Chondrocyte (in vitro differentiated cells): ENCODE results near the gene ERC1. TPM values are rescaled to one million over a fixed set of nuclear protein-coding genes. Genes with fewer than 3 reads are reported as not detected.

ENCODE experiments used
- DNase-seq: peaks from one replicate; pipeline ENCODE4 v3.0.0; 2021; ENCODE audit warnings: mixed read lengths, low spot score
- H3K27ac Mint-ChIP-seq: one replicate; pipeline ENCODE4 v1.8.0; 2021; ENCODE audit warnings: mild to moderate bottlenecking, moderate library complexity, mixed read lengths; ENCODE audit not compliant: unreplicated experiment
- H3K27me3 Mint-ChIP-seq: 2 replicates; pipeline ENCODE4 v1.8.0; 2021; ENCODE audit warnings: low read depth, mixed read lengths
- H3K36me3 Mint-ChIP-seq: 2 replicates; pipeline ENCODE4 v1.8.0; 2021; ENCODE audit warnings: low read depth, mixed read lengths
- H3K4me1 Mint-ChIP-seq: 2 replicates; pipeline ENCODE4 v1.8.0; 2021; ENCODE audit warnings: low read depth, mild to moderate bottlenecking, mixed read lengths
- H3K4me3 Mint-ChIP-seq: one replicate; pipeline ENCODE4 v1.8.0; 2021; ENCODE audit warnings: mild to moderate bottlenecking, moderate library complexity, mixed read lengths; ENCODE audit not compliant: unreplicated experiment
- H3K9me3 Mint-ChIP-seq: 2 replicates; pipeline ENCODE4 v1.8.0; 2021; ENCODE audit warnings: low read depth, mixed read lengths
- total RNA-seq: library from RNA; stranded (reverse); gene quantifications from 3 replicates; pipeline ENCODE4 v1.2.1, GENCODE V29; 2021
- TF ChIP-seq, protein P1 (sequence below): fragments of 200-600 bp; sonication (generic); IDR thresholded peaks from 2 replicates; pipeline ENCODE4 v1.5.0; 2021; ENCODE audit warnings: antibody characterized with exemption, mild to moderate bottlenecking, moderate library complexity

Gene ERC1
- total RNA-seq, 1 donor from 2014 or later, result 79.3 TPM

DNA sequence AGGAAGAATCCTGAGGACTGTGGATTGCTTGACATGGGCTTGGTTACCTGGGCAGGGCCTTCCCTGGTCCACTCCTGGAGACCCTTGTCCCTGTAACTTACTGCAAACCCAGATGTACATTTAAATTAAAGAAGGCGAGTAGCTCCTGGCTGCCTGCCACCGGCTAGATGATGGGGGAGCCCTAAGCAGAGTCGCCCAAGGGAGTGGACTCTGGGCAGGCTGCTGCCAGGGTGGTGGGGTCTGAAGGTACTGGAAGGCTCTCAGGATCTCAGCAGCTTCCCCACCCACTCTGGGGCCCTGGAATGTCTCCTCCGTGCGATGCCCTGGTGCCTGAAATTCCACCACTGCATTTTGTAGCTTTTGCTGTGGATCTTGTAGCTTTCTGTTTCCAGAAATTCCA, 528.6 kb downstream of the ERC1 start:
- Mint-ChIP-seq H3K4me1 (peaks cover 50% of the 10 kb centered on the region), H3K27ac (peak overlapping the region; percentile 90), H3K9me3 (peaks cover 16% of the 10 kb centered on the region), H3K4me3 (peak overlapping the region; percentile 51), H3K36me3 (peaks cover 10% of the 10 kb centered on the region), H3K27me3 (no peaks in the 10 kb centered on the region)
- TF ChIP-seq, protein P1, sequence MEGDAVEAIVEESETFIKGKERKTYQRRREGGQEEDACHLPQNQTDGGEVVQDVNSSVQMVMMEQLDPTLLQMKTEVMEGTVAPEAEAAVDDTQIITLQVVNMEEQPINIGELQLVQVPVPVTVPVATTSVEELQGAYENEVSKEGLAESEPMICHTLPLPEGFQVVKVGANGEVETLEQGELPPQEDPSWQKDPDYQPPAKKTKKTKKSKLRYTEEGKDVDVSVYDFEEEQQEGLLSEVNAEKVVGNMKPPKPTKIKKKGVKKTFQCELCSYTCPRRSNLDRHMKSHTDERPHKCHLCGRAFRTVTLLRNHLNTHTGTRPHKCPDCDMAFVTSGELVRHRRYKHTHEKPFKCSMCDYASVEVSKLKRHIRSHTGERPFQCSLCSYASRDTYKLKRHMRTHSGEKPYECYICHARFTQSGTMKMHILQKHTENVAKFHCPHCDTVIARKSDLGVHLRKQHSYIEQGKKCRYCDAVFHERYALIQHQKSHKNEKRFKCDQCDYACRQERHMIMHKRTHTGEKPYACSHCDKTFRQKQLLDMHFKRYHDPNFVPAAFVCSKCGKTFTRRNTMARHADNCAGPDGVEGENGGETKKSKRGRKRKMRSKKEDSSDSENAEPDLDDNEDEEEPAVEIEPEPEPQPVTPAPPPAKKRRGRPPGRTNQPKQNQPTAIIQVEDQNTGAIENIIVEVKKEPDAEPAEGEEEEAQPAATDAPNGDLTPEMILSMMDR, result no peak
- no peak for DNase-seq

DNA sequence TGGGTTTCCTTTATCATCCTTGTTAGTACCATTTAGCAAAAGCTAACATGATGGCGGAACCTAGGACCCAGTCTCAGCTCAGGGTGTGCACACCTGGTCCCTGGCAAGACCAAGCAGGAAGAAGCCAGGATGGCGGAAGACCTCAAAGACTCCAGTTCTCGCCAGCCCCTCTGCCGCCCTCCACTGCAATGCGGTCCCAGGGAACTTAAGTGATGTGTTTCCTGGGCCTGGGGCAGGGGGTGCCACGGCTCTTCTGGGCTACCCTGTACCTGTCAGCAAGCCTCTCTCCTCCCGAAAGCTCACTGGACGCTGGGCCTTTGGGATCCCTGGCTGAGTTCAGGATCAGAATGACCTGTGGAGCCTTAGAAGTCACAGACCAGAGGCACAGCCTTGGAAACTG, 532.0 kb downstream of the ERC1 start:
- peaks cover 52% of the 10 kb centered on the region for H3K4me1 Mint-ChIP-seq
- H3K9me3 Mint-ChIP-seq, result no peaks in the 10 kb centered on the region
- TF ChIP-seq, protein P1, result no peak

DNA sequence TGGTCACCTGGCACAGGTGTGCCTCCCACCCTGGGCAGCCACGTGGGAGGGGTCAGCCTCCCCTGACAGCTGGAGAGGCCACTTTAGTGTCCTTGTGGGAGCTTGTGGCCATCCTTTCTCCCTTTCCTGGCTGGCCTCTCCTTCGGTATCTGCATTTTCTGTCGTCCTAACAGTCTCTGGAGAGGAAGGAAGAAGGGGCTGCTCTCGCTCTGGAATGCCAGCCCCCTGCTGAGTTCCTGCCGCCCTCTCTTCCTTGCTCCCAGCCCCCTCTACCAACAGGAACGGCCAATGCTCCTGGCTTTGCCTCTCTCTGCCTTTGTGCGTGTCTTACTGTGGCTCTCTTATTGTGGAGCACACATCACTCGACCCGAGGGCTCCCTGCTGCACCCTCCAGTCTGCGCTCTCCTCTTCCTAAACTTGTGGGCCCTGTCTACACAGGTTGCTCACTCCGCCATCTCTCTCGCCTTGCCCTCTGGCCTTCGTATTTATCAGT, 532.6 kb downstream of the ERC1 start:
- Mint-ChIP-seq H3K27me3 (no peaks in the 10 kb centered on the region), H3K4me3 (no peak overlapping the region), H3K4me1 (peaks cover 52% of the 10 kb centered on the region), H3K36me3 (no peaks in the 10 kb centered on the region), H3K27ac (peak overlapping the region; percentile 23), H3K9me3 (no peaks in the 10 kb centered on the region)
- TF ChIP-seq, protein P1, result no peak
- DNase-seq, result no peak

More for the DNA sequence above, 532.0 kb downstream of the ERC1 start:
- Mint-ChIP-seq H3K27me3 (no peaks in the 10 kb centered on the region), H3K4me3 (no peak overlapping the region), H3K27ac (no peak overlapping the region), H3K36me3 (no peaks in the 10 kb centered on the region)
- no peak for DNase-seq

DNA sequence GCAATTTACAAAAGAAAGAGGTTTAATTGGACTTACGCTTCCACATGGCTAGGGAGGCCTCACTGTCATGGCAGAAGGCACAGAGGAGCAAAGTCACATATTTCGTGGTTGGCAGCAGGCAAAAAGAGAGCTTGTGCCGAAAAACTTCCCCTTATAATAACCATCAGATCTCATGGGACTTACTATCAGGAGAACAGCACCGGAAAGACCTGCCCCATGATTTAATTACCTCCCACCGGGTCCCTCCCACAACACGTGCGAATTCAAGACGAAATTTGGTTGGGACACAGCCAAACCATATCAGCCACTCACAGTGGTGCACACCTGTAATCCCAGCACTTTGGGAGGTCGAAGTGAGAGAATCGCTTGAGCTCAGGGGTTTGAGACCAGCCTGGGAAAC, 534.8 kb downstream of the ERC1 start:
- no peak overlapping the region for H3K4me3 Mint-ChIP-seq
- no peaks in the 10 kb centered on the region for H3K36me3 Mint-ChIP-seq
- H3K27me3 Mint-ChIP-seq, result no peaks in the 10 kb centered on the region
- DNase-seq, result no peak
- H3K27ac Mint-ChIP-seq, result no peak overlapping the region
- TF ChIP-seq, protein P1, result no peak
- peaks cover 44% of the 10 kb centered on the region for H3K4me1 Mint-ChIP-seq
- no peaks in the 10 kb centered on the region for H3K9me3 Mint-ChIP-seq

DNA sequence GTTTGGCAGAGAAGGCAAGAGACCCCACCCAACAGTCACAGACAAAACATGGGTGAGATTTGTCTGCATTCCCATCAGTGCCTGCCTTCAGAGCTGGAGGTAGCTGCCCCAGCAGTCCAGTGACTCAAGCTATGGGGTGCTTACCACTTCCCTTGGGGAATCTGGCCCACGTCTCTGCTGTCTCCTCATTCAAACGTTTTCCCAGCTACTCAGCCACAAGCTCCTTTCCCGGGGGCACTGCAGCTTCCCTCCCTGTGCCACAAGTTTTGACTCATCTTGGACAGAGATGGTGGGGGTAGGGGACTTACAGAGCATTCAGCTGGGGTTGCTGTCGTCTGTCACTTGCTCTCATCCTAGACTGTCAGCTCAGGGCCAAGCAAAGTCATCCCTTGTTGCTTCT, 536.8 kb downstream of the ERC1 start:
- peak overlapping the region; percentile 90 for H3K27ac Mint-ChIP-seq
- TF ChIP-seq, protein P1, result no peak
- H3K9me3 Mint-ChIP-seq, result no peaks in the 10 kb centered on the region
- peaks cover 56% of the 10 kb centered on the region for H3K4me1 Mint-ChIP-seq
- no peak for DNase-seq
- no peaks in the 10 kb centered on the region for H3K27me3 Mint-ChIP-seq
- H3K36me3 Mint-ChIP-seq, result no peaks in the 10 kb centered on the region
- peak overlapping the region; percentile 38 for H3K4me3 Mint-ChIP-seq
